IPS-20b (cell line): Measurements from ENCODE around the gene SYNPO2L.
"Not testable (repeated sequence)": the region's sequence is repeated elsewhere in the genome, so short reads cannot be mapped to it uniquely, and the experiment has no call there.

Experiments
- H3K27ac ChIP-seq: one replicate; pipeline ENCODE4 v1.5.1; 2013; ENCODE audit warnings: low read length
- H3K27me3 ChIP-seq: 2 replicates; pipeline ENCODE4 v1.6.1; 2013; ENCODE audit warnings: mild to moderate bottlenecking, low read length, inconsistent platforms; ENCODE audit not compliant: insufficient read depth
- H3K36me3 ChIP-seq: 2 replicates; pipeline ENCODE4 v1.6.1; 2013; ENCODE audit warnings: low read depth, mild to moderate bottlenecking, inconsistent platforms, low read length, moderate library complexity; ENCODE audit not compliant: insufficient read depth
- H3K4me1 ChIP-seq: 2 replicates; pipeline ENCODE4 v1.6.1; 2013; ENCODE audit warnings: mild to moderate bottlenecking, control low read depth, inconsistent platforms, low read length, moderate library complexity; ENCODE audit not compliant: insufficient read depth
- H3K4me3 ChIP-seq: 2 replicates; pipeline ENCODE4 v1.5.1; 2013; ENCODE audit warnings: mild to moderate bottlenecking, low read length, inconsistent platforms
- H3K9ac ChIP-seq: 2 replicates; pipeline ENCODE4 v1.6.1; 2013; ENCODE audit warnings: low read depth, mild to moderate bottlenecking, inconsistent platforms, low read length, moderate library complexity
- H3K9me3 ChIP-seq: 2 replicates; pipeline ENCODE4 v1.6.1; 2013; ENCODE audit warnings: mild to moderate bottlenecking, low read depth, low read length, inconsistent platforms; ENCODE audit not compliant: insufficient read depth

Gene SYNPO2L

DNA sequence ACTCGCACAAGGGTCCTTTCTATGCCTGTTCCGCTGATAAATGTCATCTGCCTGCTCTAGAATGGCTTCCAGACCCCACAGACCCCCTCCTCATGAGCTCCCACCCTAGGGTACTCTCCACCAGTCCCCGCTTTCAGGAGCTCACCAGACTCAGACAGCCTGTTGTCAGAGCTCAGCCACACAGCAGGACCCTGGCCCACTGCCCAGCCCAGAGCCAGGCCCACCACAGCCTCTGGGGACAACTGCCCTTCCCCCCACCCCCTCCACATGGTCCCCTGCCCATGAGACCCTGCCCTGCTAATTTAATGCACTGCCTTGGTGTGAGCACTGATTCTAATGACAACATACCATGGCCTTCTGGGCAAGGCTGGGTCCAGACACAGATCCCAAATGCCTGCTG, 9.8 kb upstream of the SYNPO2L start:
- not testable (repeated sequence) for H3K9ac ChIP-seq, H3K27me3 ChIP-seq, H3K9me3 ChIP-seq, H3K36me3 ChIP-seq, H3K27ac ChIP-seq, H3K4me3 ChIP-seq, H3K4me1 ChIP-seq

DNA sequence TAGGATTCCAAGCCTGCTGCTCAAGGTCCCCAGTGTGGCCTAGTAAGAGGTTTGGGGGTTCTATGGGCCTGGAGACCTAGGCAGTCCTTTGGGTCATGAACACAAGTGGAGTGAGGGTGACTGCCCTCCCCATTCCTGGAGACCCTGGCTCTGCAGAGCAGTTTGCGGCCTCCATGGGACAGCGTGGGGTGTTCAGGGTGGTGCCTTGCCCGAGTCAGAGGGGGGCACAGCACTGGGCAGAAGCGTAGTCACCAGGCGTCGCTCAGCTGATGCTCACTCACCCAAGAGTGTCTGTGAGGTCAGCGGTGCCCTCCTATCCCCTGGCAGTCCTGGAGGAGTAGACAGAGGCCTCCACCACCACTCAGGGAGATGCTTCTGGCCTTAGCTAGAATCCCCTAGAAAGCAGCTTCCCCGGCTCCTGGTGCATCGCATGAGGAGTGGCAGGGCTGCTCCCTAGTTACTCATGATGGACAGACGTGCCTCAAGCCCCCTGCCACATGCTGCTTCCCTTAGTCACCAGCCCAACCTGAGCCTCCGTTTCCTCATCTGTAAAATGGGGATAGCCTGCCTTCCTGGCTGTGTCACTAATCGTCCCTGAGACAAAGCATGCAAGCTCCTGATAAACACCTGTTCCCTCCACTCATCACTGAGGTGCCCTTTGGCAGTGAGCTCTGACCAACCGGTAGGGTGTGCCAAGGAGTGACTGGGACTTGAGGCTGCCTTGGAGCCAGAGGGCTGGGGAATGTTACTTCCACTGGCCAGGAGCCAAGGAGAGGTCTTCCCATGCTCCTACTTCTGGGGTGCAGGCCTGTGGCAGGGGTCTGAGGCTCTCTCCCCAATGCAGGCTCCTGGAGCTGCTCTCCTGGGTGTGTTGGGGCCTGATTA, 8.6 kb upstream of the SYNPO2L start:
- H3K4me1 ChIP-seq, H3K9me3 ChIP-seq, H3K36me3 ChIP-seq, H3K9ac ChIP-seq, H3K27me3 ChIP-seq, H3K4me3 ChIP-seq, H3K27ac ChIP-seq: not testable (repeated sequence)

DNA sequence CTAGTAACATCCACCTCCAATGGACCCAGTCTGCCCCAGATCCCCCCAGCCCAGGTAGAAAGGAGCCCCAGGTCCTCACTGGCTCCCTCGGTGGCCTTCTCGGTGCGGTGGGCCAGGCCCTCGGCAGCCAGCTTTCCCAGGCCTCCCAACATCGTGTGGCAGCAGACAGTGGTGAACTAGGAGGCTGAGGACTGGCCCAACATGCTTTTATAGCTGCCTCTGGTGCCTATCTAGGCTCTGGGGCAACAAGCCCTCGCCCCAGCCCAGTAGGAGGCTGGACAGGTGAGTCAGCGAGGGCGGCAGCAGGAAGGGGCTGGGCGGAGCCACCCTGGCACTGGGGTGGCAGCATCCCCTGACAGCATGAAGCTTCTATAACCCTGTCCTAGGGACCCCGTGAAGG, 7.8 kb upstream of the SYNPO2L start:
- H3K36me3 ChIP-seq, H3K9ac ChIP-seq, H3K4me3 ChIP-seq, H3K27ac ChIP-seq, H3K4me1 ChIP-seq, H3K27me3 ChIP-seq, H3K9me3 ChIP-seq: not testable (repeated sequence)

DNA sequence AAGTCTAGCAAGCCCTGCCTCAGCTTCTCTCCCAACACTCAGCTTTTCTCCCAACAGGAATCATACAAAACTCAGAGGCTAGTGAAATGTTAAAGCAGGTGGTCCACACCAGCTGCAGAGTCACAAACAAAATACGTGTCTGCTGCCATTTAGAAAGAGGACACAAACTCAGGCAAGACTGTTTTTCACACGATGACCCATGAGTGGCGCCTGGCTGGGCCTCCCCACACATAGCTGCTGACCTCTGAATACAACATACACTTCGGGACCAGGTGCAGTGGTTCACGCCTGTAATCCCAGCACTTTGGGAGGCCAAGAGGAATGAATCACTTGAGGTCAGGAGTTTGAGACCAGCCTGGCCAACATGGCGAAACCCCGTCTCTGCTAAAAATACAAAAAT, 6.9 kb upstream of the SYNPO2L start:
- not testable (repeated sequence) for H3K9ac ChIP-seq, H3K4me3 ChIP-seq, H3K4me1 ChIP-seq, H3K36me3 ChIP-seq, H3K27me3 ChIP-seq, H3K27ac ChIP-seq, H3K9me3 ChIP-seq

DNA sequence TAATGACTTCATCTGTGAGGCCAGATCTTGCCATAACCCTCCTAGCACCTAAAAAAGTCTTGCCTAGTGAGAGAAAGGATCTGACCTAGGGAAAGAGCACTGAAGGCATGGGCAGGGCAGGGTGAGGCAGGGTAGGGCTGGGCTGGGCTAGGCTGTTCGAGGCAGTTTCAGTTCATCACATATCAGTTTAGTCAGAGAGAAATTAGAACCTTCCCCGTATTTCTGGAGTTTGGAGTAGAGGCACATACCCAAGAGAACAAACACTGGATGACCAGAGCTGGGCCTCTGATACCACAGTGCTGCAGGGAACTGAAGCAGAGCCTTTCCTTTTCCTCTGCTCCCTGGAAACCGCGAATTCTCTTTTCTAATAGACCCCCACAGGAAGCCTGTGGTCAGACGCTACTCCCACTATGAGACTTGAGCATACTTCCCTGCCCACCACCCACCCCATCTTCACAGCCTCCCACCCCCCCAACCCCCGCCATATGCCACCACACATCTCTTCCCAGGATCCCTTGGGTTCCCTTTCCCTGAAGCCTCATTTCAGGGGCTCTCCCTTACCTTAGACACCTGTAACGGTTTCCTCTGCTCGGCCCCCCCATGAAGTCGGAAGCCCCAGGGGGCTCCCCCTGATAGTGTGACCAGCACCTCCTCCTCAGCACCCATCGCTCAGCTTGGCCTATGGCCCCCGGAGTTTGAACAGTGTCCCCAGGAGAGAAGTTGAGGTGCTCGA, 406 bp downstream of the SYNPO2L start:
- Histone ChIP-seq H3K9ac (no peak overlapping the region), H3K27ac (no peak overlapping the region), H3K4me1 (no peaks in the 10 kb centered on the region)

DNA sequence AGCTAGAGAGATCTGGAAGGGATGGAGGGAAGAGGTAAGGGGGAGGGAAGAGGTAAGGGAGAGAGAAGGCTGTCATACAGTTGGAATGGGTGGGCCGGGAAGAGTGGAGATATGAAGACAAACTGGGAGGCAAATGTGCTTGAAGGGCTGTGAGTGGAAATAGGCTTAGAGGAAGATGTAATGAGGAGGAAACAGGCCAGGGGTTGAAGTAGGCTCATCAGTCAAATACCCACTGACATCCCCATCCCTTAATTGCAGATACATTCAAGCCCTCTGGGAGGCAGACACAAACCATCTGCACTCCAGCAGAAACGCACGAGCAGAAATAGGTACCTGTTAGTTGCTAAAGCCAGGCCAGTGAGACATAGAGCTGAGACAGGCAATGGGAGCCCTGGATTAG, 2.1 kb downstream of the SYNPO2L start:
- Histone ChIP-seq H3K27ac (no peak overlapping the region), H3K4me1 (no peaks in the 10 kb centered on the region; the same call in 1 of the 2 replicates), H3K9ac (no peak overlapping the region), H3K36me3 (no peaks in the 10 kb centered on the region), H3K27me3 (no peaks in the 10 kb centered on the region), H3K4me3 (no peak overlapping the region), H3K9me3 (no peaks in the 10 kb centered on the region)

More for the DNA sequence above, 406 bp downstream of the SYNPO2L start:
- Histone ChIP-seq H3K4me3 (no peak overlapping the region), H3K27me3 (no peaks in the 10 kb centered on the region), H3K9me3 (no peaks in the 10 kb centered on the region), H3K36me3 (no peaks in the 10 kb centered on the region)

DNA sequence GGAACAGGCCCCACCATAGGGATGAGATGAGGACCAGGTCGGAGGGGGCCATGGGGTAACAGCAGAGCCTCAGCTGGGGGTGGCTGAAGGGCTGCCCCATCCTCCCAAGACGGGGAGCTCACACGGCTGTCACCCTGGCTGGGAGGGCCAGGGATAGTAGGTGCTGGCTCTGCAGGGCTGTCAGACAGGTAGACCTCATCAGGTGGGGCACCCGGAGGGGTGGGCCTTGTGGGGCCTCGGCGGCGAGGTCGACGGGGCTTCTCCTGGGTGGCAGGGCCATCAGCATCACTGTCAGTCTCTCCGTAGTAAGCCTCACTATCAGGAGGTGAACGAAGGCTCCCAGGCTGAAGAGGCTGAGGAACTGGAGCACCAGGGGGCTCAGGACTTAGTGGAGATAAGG, 2.6 kb downstream of the SYNPO2L start:
- no peaks in the 10 kb centered on the region; the same call in 1 of the 2 replicates for H3K4me1 ChIP-seq
- H3K36me3 ChIP-seq: no peaks in the 10 kb centered on the region
- H3K4me3 ChIP-seq: no peak overlapping the region
- no peak overlapping the region for H3K9ac ChIP-seq
- no peak overlapping the region for H3K27ac ChIP-seq
- H3K9me3 ChIP-seq: no peaks in the 10 kb centered on the region
- no peaks in the 10 kb centered on the region for H3K27me3 ChIP-seq

DNA sequence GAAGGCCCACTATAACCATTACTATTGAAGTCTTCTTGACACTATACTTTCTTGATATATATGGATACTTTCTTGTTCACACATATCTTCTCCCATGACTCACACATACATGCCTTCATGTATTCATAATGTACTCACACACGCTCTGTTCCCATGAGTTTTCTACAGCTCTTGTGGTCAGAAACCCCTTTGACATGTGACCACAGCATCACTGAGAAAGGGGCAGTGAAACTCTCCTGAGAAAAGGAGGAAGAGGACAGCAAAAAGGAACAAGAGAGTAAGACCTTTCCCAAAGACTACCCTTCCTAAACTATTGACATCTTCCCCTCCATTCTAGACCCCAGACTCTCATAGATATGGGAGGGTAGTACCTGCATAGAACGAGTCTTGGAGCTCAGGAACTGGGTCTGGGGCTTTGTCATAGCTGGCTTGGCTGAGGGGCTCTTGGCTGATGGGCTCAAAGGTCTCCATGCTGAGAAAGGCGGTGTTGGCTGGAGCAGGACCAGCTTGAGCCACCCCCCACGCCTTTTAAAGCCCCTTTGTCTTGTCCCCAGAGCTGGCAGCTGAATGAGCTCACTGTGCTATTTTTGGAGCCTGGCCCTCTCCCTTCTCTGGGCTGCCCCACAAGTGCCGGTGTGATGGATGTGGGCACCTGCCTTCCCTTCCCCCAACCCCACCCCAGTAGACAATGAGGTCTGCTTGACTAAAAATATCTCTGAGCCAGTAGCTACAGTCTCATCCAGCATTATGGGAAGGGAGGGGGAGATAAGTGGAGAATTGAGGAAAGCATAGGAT, 5.1 kb downstream of the SYNPO2L start:
- Histone ChIP-seq H3K4me1 (peaks cover 5% of the 10 kb centered on the region), H3K9ac (no peak overlapping the region), H3K27me3 (no peaks in the 10 kb centered on the region)

DNA sequence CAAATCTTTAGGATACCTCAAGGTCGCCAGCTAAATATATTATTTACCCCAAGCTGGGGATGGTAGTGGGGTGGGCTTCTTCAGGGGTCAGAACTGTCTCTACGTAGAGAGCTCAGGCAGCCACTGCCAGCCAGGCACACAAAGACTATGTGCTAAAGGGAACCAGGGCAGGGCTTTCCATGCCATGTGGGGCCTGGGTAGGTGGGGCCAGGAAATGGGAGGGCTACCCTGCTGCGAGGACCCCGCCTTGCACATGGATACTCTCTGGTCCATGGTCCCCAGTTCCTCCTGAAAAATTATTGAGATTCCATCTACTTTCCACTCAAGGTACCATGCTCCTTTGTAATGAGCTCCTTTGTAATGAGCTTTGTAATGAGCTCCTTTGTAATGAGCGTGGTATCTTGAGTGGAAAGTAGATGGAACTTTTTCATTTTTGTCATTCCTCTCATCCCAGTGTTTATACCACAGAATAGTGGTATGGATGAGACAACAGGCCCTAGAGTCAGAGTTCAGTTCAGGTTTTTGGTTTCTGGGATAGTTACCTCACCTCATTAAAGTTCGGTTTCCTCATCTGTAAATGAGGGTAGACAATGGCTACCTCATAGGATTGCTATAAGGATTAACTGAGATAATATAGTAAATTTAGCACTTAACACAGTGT, 5.8 kb downstream of the SYNPO2L start:
- H3K4me3 ChIP-seq: no peak overlapping the region
- H3K27me3 ChIP-seq: no peaks in the 10 kb centered on the region

More for the DNA sequence above, 5.1 kb downstream of the SYNPO2L start:
- Histone ChIP-seq H3K9me3 (no peaks in the 10 kb centered on the region), H3K27ac (no peak overlapping the region), H3K36me3 (no peaks in the 10 kb centered on the region), H3K4me3 (no peak overlapping the region)

DNA sequence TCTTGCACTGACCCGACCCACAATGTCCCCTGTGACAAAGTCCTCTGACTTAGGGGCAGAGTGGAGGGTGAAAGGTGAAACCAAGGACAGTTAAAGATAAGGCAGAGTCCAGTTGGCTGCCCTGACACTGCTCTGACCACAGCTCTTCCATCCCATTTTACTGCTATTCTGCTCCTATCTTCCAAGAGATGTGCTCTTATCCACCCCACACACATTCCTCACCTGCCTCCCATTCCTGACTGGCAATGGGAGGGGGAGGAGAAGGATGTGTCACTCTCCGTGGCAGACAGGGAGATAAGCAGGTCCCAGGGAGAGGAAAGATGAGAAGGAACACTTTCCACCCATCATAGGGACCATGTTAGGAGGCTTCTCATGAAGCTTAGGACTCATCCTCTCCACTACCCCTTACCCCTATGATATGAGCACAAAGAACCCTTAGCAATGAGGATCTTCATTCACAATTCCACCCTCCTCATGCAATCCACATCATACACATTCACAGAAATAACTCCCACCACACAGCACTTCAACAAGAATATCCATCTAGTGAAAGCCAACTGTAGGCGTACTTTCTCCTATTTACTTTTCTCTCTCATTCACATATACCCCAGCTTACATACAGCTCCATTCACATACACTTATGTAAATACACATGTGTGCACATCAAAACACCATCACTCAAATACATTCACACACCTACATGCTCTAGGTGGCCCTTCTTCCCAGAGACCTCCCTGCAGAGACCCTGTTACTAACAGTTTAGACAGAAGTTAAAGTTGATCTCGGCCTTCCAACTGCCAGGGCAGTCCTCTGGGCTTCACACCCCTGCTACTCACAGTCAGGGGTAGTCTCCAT, 6.6 kb downstream of the SYNPO2L start:
- Histone ChIP-seq H3K36me3 (no peaks in the 10 kb centered on the region), H3K9me3 (no peaks in the 10 kb centered on the region), H3K27ac (no peak overlapping the region), H3K27me3 (no peaks in the 10 kb centered on the region), H3K4me1 (peaks cover 5% of the 10 kb centered on the region), H3K4me3 (no peak overlapping the region), H3K9ac (no peak overlapping the region)

More for the DNA sequence above, 5.8 kb downstream of the SYNPO2L start:
- peaks cover 5% of the 10 kb centered on the region for H3K4me1 ChIP-seq
- H3K27ac ChIP-seq: no peak overlapping the region
- no peak overlapping the region for H3K9ac ChIP-seq
- no peaks in the 10 kb centered on the region for H3K36me3 ChIP-seq
- H3K9me3 ChIP-seq: no peaks in the 10 kb centered on the region
